Mesothelial cell of epicardium (in vitro differentiated cells): ENCODE measurements around the gene CAPRIN2. TPM values are rescaled to one million over a fixed set of nuclear protein-coding genes. Genes with fewer than 3 reads are reported as not detected.

Source experiments
- DNase-seq, 2 experiments: peaks; one replicate each; pipeline ENCODE4 v3.0.0; 2021; ENCODE audit warnings: low spot score in 2 of 2; ENCODE audit not compliant: unreplicated experiment in 2 of 2
- H3K27ac Mint-ChIP-seq: 2 replicates; pipeline ENCODE4 v1.8.0; 2021; ENCODE audit warnings: mixed read lengths
- H3K27me3 Mint-ChIP-seq: 2 replicates; pipeline ENCODE4 v1.8.0; 2021; ENCODE audit warnings: low read depth, mixed read lengths
- H3K36me3 Mint-ChIP-seq: 2 replicates; pipeline ENCODE4 v1.8.0; 2021; ENCODE audit warnings: mixed read lengths
- H3K4me1 Mint-ChIP-seq: 2 replicates; pipeline ENCODE4 v1.8.0; 2021; ENCODE audit warnings: mixed read lengths
- H3K4me3 Mint-ChIP-seq: 2 replicates; pipeline ENCODE4 v1.8.0; 2021; ENCODE audit warnings: mild to moderate bottlenecking, moderate library complexity, mixed read lengths
- H3K9me3 Mint-ChIP-seq: 2 replicates; pipeline ENCODE4 v1.8.0; 2021; ENCODE audit warnings: mixed read lengths
- CTCF ChIP-seq: fragments of 200-600 bp; sonication (generic); IDR thresholded peaks from one replicate; pipeline ENCODE4 v1.5.0; 2021; ENCODE audit warnings: antibody characterized with exemption; ENCODE audit not compliant: unreplicated experiment
- total RNA-seq: library from RNA; stranded (reverse); gene quantifications from 3 replicates; pipeline ENCODE4 v1.2.1, GENCODE V29; 2021

The CAPRIN2 gene
- total RNA-seq, 1 donor from 2014 or later: 41.4 TPM

- DNase-seq: no peak
- H3K27ac Mint-ChIP-seq: no peak overlapping the region
- no peaks in the 10 kb centered on the region for H3K4me1 Mint-ChIP-seq
- H3K9me3 Mint-ChIP-seq: peaks cover 9% of the 10 kb centered on the region
- H3K36me3 Mint-ChIP-seq: peaks cover 38% of the 10 kb centered on the region
- H3K27me3 Mint-ChIP-seq: no peaks in the 10 kb centered on the region
- no peak overlapping the region for H3K4me3 Mint-ChIP-seq
- TF ChIP-seq CTCF: no peak
These were observed 15.7 kb downstream of the CAPRIN2 start for GRCh38 chr12:30739020-30739419.

GRCh38 chr12:30732954-30733637 is 21.7 kb downstream of the CAPRIN2 start:
- Mint-ChIP-seq H3K9me3 (no peaks in the 10 kb centered on the region), H3K4me3 (no peak overlapping the region), H3K36me3 (peaks cover 40% of the 10 kb centered on the region), H3K27me3 (no peaks in the 10 kb centered on the region), H3K27ac (no peak overlapping the region), H3K4me1 (no peaks in the 10 kb centered on the region)
- TF ChIP-seq CTCF: no peak
- no peak for DNase-seq

GRCh38 chr12:30730011-30730410 is 24.7 kb downstream of the CAPRIN2 start:
- H3K27ac Mint-ChIP-seq: no peak overlapping the region
- no peaks in the 10 kb centered on the region for H3K27me3 Mint-ChIP-seq
- H3K36me3 Mint-ChIP-seq: peaks cover 28% of the 10 kb centered on the region
- no peak for DNase-seq
- H3K9me3 Mint-ChIP-seq: no peaks in the 10 kb centered on the region
- peaks cover 3% of the 10 kb centered on the region for H3K4me1 Mint-ChIP-seq
- H3K4me3 Mint-ChIP-seq: no peak overlapping the region
- no peak for TF ChIP-seq CTCF

GRCh38 chr12:30729547-30729946 is 25.2 kb downstream of the CAPRIN2 start:
- Mint-ChIP-seq H3K4me1 (peaks cover 3% of the 10 kb centered on the region), H3K27me3 (no peaks in the 10 kb centered on the region), H3K9me3 (no peaks in the 10 kb centered on the region), H3K36me3 (peaks cover 32% of the 10 kb centered on the region), H3K4me3 (no peak overlapping the region), H3K27ac (no peak overlapping the region)
- no peak for DNase-seq
- TF ChIP-seq CTCF: no peak

GRCh38 chr12:30726647-30727046 is 28.1 kb downstream of the CAPRIN2 start:
- DNase-seq: no peak
- Mint-ChIP-seq H3K4me1 (peaks cover 3% of the 10 kb centered on the region), H3K27me3 (no peaks in the 10 kb centered on the region), H3K9me3 (no peaks in the 10 kb centered on the region), H3K4me3 (no peak overlapping the region), H3K27ac (no peak overlapping the region), H3K36me3 (peaks cover 36% of the 10 kb centered on the region)
- TF ChIP-seq CTCF: no peak
